Fibroblast of pulmonary artery (primary cell): ENCODE results near the gene MLF2.
A peak's percentile ranks its signal among the peaks of the same experiment; 100 is the strongest.

ENCODE experiments used
- DNase-seq: peaks from one replicate; pipeline ENCODE4 v3.0.0-alpha.2; 2010; ENCODE audit warnings: low read depth
- H3K4me3 ChIP-seq: replicated peaks from 2 replicates; pipeline ENCODE4 v1.5.1; 2011; ENCODE audit warnings: low read depth, mild to moderate bottlenecking, control low read depth, low read length, moderate library complexity
- CTCF ChIP-seq: IDR thresholded peaks from 2 replicates; pipeline ENCODE4 v1.5.1; 2011; ENCODE audit warnings: mild to moderate bottlenecking, control low read depth, low read length, inconsistent platforms; ENCODE audit errors: missing control alignments

MLF2 gene

GRCh38 chr12:6753772-6754356 lies 923 bp upstream of the MLF2 start:
- DNase-seq = no peak
- peak; percentile 92 for TF ChIP-seq CTCF
- H3K4me3 ChIP-seq = no peak overlapping the region

GRCh38 chr12:6752167-6752920 lies 597 bp downstream of the MLF2 start:
- H3K4me3 ChIP-seq = peak overlapping the region; percentile 90
- peak; percentile 62 for DNase-seq
- peak; percentile 55 for TF ChIP-seq CTCF

GRCh38 chr12:6751767-6752166 lies 1.2 kb downstream of the MLF2 start:
- peak overlapping the region; percentile 90 for H3K4me3 ChIP-seq
- no peak for TF ChIP-seq CTCF
- no peak for DNase-seq

- H3K4me3 ChIP-seq = no peak overlapping the region
- no peak for TF ChIP-seq CTCF
- DNase-seq = no peak
Observed at GRCh38 chr12:6750506-6750905, 2.4 kb downstream of the MLF2 start.

GRCh38 chr12:6748761-6749160 lies 4.2 kb downstream of the MLF2 start:
- DNase-seq = no peak
- no peak for TF ChIP-seq CTCF
- no peak overlapping the region for H3K4me3 ChIP-seq

GRCh38 chr12:6747216-6747615 lies 5.7 kb downstream of the MLF2 start:
- TF ChIP-seq CTCF = no peak
- DNase-seq = no peak
- no peak overlapping the region for H3K4me3 ChIP-seq
